ENCODE results near the gene INO80D.

Gene INO80D

GRCh38 chr2:206011018-206011614 is 74.9 kb downstream of the INO80D start:
- no peaks in the 10 kb centered on the region for H3K79me2 ChIP-seq (ENCODE audit: insufficient read depth, low read length)
- no peaks in the 10 kb centered on the region for H3K9me2 ChIP-seq (ENCODE audit: low read depth, low read length)
- H3K36me3 ChIP-seq (ENCODE audit: insufficient read depth, low read length), result peaks cover 46% of the 10 kb centered on the region
- no peak overlapping the region for H2AFZ ChIP-seq (ENCODE audit: low read length)
- H3K9me3 ChIP-seq (ENCODE audit: low read length), result 0 out of 2 replicates have a peak, but pooled peaks cover 3% of the 10 kb centered on the region
- H3K27ac ChIP-seq (ENCODE audit: low read depth, low read length, poor library complexity, severe bottlenecking), result no peak overlapping the region
- H3K9ac ChIP-seq (ENCODE audit: low read length), result no peak overlapping the region
- no peak overlapping the region for H3K4me3 ChIP-seq (ENCODE audit: low read depth, low read length, poor library complexity, severe bottlenecking)
- H3F3A ChIP-seq (ENCODE audit: insufficient read depth, low read length), result 0 out of 2 replicates have a peak, but pooled peaks cover 2% of the 10 kb centered on the region
- H3K27me3 ChIP-seq (ENCODE audit: insufficient read depth, low read length), result no peaks in the 10 kb centered on the region
- TF ChIP-seq, protein P1, sequence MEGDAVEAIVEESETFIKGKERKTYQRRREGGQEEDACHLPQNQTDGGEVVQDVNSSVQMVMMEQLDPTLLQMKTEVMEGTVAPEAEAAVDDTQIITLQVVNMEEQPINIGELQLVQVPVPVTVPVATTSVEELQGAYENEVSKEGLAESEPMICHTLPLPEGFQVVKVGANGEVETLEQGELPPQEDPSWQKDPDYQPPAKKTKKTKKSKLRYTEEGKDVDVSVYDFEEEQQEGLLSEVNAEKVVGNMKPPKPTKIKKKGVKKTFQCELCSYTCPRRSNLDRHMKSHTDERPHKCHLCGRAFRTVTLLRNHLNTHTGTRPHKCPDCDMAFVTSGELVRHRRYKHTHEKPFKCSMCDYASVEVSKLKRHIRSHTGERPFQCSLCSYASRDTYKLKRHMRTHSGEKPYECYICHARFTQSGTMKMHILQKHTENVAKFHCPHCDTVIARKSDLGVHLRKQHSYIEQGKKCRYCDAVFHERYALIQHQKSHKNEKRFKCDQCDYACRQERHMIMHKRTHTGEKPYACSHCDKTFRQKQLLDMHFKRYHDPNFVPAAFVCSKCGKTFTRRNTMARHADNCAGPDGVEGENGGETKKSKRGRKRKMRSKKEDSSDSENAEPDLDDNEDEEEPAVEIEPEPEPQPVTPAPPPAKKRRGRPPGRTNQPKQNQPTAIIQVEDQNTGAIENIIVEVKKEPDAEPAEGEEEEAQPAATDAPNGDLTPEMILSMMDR (IDR thresholded peaks at IDR 0.05; ENCODE audit: low read length), result no peak
- no peak for TF ChIP-seq EZH2 (IDR thresholded peaks at IDR 0.05; ENCODE audit: borderline replicate concordance, low read length)
- no peak overlapping the region for H3K4me2 ChIP-seq (ENCODE audit: low read length)
- H3K4me1 ChIP-seq (ENCODE audit: insufficient read depth, low read length, severe bottlenecking), result no peaks in the 10 kb centered on the region
- H4K20me1 ChIP-seq (ENCODE audit: insufficient read depth, low read length), result no peaks in the 10 kb centered on the region

DNA sequence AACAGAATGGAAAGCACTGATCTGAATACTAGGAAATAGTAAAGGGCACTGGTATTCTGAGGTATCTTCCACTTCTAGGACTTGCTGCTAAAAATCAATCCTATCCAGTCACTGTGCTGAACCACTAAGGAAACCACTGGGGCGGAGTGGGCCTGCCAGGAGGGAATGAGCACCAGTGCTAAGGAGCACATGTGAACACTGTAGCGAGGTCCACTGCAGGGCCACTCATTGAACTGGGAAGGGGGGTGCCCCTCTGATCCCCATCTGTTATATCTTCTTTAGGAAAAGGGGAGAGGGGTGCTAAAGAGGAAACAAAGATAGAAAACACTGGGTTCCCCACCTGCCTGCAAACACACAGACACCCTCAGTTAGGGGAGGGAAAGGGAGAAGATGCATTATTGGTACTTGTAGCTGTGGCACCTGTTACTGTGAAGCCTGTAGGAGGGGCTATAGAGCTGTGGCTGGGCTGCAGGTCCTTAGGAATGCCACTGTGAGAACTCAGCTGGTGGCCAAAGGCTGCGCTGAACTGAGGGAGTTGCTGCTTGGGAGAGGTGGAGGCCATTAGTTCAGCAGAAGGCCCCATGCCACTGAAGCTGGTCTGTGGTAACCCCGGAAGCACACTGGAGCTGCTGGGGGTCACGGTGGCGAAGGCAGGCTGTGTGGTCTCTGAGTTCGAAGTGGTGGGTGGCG is 81.8 kb downstream of the INO80D start:
- Histone ChIP-seq H3K27me3 (ENCODE audit: insufficient read depth, low read length) (no peaks in the 10 kb centered on the region), H3K4me2 (ENCODE audit: low read length) (no peak overlapping the region), H2AFZ (ENCODE audit: low read length) (no peak overlapping the region), H3K9me2 (ENCODE audit: low read depth, low read length) (no peaks in the 10 kb centered on the region), H3F3A (ENCODE audit: insufficient read depth, low read length) (no peaks in the 10 kb centered on the region), H3K79me2 (ENCODE audit: insufficient read depth, low read length) (no peaks in the 10 kb centered on the region), H3K27ac (ENCODE audit: low read depth, low read length, poor library complexity, severe bottlenecking) (no peak overlapping the region), H3K9ac (ENCODE audit: low read length) (no peak overlapping the region), H3K9me3 (ENCODE audit: low read length) (no peaks in the 10 kb centered on the region), H3K36me3 (ENCODE audit: insufficient read depth, low read length) (peaks cover 40% of the 10 kb centered on the region), H4K20me1 (ENCODE audit: insufficient read depth, low read length) (no peaks in the 10 kb centered on the region), H3K4me3 (ENCODE audit: low read depth, low read length, poor library complexity, severe bottlenecking) (no peak overlapping the region), H3K4me1 (ENCODE audit: insufficient read depth, low read length, severe bottlenecking) (no peaks in the 10 kb centered on the region)
- TF ChIP-seq, protein P1 (IDR thresholded peaks at IDR 0.05; ENCODE audit: low read length), result peak; percentile 62
- TF ChIP-seq EZH2 (IDR thresholded peaks at IDR 0.05; ENCODE audit: borderline replicate concordance, low read length), result no peak

DNA sequence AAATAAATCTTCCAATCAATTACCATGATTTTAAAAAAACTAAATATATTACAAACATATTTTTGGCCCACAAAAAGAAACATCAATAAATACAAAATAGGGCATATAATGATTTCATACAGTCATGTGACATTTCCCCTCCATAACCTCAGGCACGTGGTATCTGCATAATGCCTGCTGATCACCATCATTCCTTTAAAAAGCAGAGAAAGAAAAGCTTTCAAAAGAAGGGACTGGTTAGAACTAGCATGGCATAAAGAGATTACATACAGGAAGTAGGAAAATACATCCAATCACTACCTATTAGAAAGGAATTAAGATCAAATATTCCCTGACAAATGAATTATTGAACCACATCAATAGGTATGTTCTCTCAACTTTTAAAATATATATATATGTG is 83.5 kb downstream of the INO80D start:
- H3K27me3 ChIP-seq (ENCODE audit: insufficient read depth, low read length), result no peaks in the 10 kb centered on the region
- H3K4me1 ChIP-seq (ENCODE audit: insufficient read depth, low read length, severe bottlenecking), result no peaks in the 10 kb centered on the region
- H4K20me1 ChIP-seq (ENCODE audit: insufficient read depth, low read length), result no peaks in the 10 kb centered on the region
- H3K9ac ChIP-seq (ENCODE audit: low read length), result no peak overlapping the region
- H3K79me2 ChIP-seq (ENCODE audit: insufficient read depth, low read length), result no peaks in the 10 kb centered on the region
- H2AFZ ChIP-seq (ENCODE audit: low read length), result no peak overlapping the region
- no peak overlapping the region for H3K4me2 ChIP-seq (ENCODE audit: low read length)
- H3F3A ChIP-seq (ENCODE audit: insufficient read depth, low read length), result no peaks in the 10 kb centered on the region
- H3K9me3 ChIP-seq (ENCODE audit: low read length), result no peaks in the 10 kb centered on the region
- TF ChIP-seq, protein P1 (IDR thresholded peaks at IDR 0.05; ENCODE audit: low read length), result no peak
- no peak for TF ChIP-seq EZH2 (IDR thresholded peaks at IDR 0.05; ENCODE audit: borderline replicate concordance, low read length)
- H3K27ac ChIP-seq (ENCODE audit: low read depth, low read length, poor library complexity, severe bottlenecking), result no peak overlapping the region
- peaks cover 36% of the 10 kb centered on the region for H3K36me3 ChIP-seq (ENCODE audit: insufficient read depth, low read length)
- no peaks in the 10 kb centered on the region for H3K9me2 ChIP-seq (ENCODE audit: low read depth, low read length)
- no peak overlapping the region for H3K4me3 ChIP-seq (ENCODE audit: low read depth, low read length, poor library complexity, severe bottlenecking)
